Breast epithelium (tissue), 4 donors: ENCODE data around the gene PRCC. TPM values are rescaled to one million over a fixed set of nuclear protein-coding genes. Genes with fewer than 3 reads are reported as not detected.
A peak's percentile ranks its signal among the peaks of the same experiment; 100 is the strongest.

Experiments used
- DNase-seq, 2 donors: peaks; one replicate each; pipeline ENCODE4 v3.0.0-alpha.2; 2019; ENCODE audit warnings: low spot score in 2 of 2
- H3K27ac ChIP-seq, 2 donors: fragments of 200-600 bp; sonication (generic) in 1 of 2; one replicate each; pipeline ENCODE4 v1.5.1; 2016 to 2019; ENCODE audit warnings: mild to moderate bottlenecking in 1 of 2
- H3K27me3 ChIP-seq, 2 donors: fragments of 200-600 bp; sonication (generic) in 1 of 2; one replicate each; pipeline versions ENCODE4 v1.5.1 to v1.6.0; 2017 to 2019; ENCODE audit warnings: control low read depth in 1 of 2, mild to moderate bottlenecking in 1 of 2
- H3K36me3 ChIP-seq: fragments of 200-600 bp; one replicate; pipeline ENCODE4 v1.5.1; 2019
- H3K4me1 ChIP-seq, 2 donors: fragments of 200-600 bp; sonication (generic); one replicate each; pipeline ENCODE4 v1.5.1; 2016 to 2019; ENCODE audit warnings: control low read depth in 1 of 2
- H3K4me3 ChIP-seq, 3 donors: fragments of 200-600 bp; sonication (generic); 1 replicate in 2 of 3; 2 replicates in 1 of 3; pipeline ENCODE4 v1.5.1; 2016 to 2019; ENCODE audit warnings: mild to moderate bottlenecking in 3 of 3, moderate library complexity in 2 of 3
- H3K9me3 ChIP-seq, 2 donors: fragments of 200-600 bp; sonication (generic) in 1 of 2; one replicate each; pipeline ENCODE4 v1.5.1; 2016 to 2019; ENCODE audit warnings: control low read depth in 1 of 2
- CTCF ChIP-seq, 3 donors: fragments of 450-650 bp; IDR thresholded peaks; one replicate each; pipeline ENCODE4 v1.5.1; 2016 to 2017; ENCODE audit warnings: antibody characterized with exemption in 3 of 3, mild to moderate bottlenecking in 3 of 3, moderate library complexity in 3 of 3
- POLR2A ChIP-seq: fragments of 450-650 bp; IDR thresholded peaks from one replicate; pipeline ENCODE4 v1.6.1; 2016; ENCODE audit warnings: antibody characterized with exemption, mild to moderate bottlenecking, moderate library complexity
- POLR2AphosphoS5 ChIP-seq, 3 donors: sonication (generic); formaldehyde crosslinking; IDR thresholded peaks; one replicate each; pipeline ENCODE4 v1.6.1; 2017; ENCODE audit warnings: antibody characterized with exemption in 3 of 3
- intact Hi-C: fragments of 100-400 bp; cut with DNase I; formaldehyde crosslinking; loops from one replicate; pipeline ENCODE4 v1.15.1; 2023; ENCODE audit warnings: low total_unique reads
- total RNA-seq, 3 donors: library from RNA; depleted of rRNA; stranded (reverse); fragments of >200 nt; gene quantifications; one replicate each; pipeline ENCODE4 v1.1.0, GENCODE V29; 2016

The PRCC gene
- total RNA-seq, 3 donors from 2014 or later: 21.6 to 35.9 (median 24.9) TPM

- Histone ChIP-seq H3K4me1 (no peaks in the 10 kb centered on the region), H3K27ac (no peak overlapping the region), H3K9me3 (no peaks in the 10 kb centered on the region), H3K27me3 (peaks cover 0 to 46% of the 10 kb centered on the region in 2 donors), H3K4me3 (peak overlapping the region in 1 of 3 donors; percentile 0), H3K36me3 (no peaks in the 10 kb centered on the region)
- intact Hi-C loops: no loop called here
- no peak for DNase-seq
- TF ChIP-seq POLR2AphosphoS5 (IDR thresholded peaks at IDR 0.05) (no peak), CTCF (IDR thresholded peaks at IDR 0.05) (no peak), POLR2A (no peak)
Observed at GRCh38 chr1:156844638-156845037, 77.3 kb downstream of the PRCC start.

GRCh38 chr1:156845055-156845952, 78.0 kb downstream of the PRCC start:
- H3K9me3 ChIP-seq: no peaks in the 10 kb centered on the region
- intact Hi-C loops: no loop called here
- DNase-seq: no peak
- no peak overlapping the region for H3K27ac ChIP-seq
- no peaks in the 10 kb centered on the region for H3K4me1 ChIP-seq
- peaks cover 0 to 42% of the 10 kb centered on the region in 2 donors for H3K27me3 ChIP-seq
- no peaks in the 10 kb centered on the region for H3K36me3 ChIP-seq
- no peak for TF ChIP-seq POLR2A
- TF ChIP-seq POLR2AphosphoS5 (IDR thresholded peaks at IDR 0.05): no peak
- peak overlapping the region in 1 of 3 donors; percentile 0 for H3K4me3 ChIP-seq

- H3K9me3 ChIP-seq: no peaks in the 10 kb centered on the region
- no peak overlapping the region for H3K4me3 ChIP-seq
- DNase-seq: no peak
- intact Hi-C loops: no loop called here
- H3K36me3 ChIP-seq: no peaks in the 10 kb centered on the region
- H3K27me3 ChIP-seq: peaks cover 0 to 42% of the 10 kb centered on the region in 2 donors
- TF ChIP-seq CTCF (IDR thresholded peaks at IDR 0.05) (no peak), POLR2A (no peak), POLR2AphosphoS5 (IDR thresholded peaks at IDR 0.05) (no peak)
- no peaks in the 10 kb centered on the region for H3K4me1 ChIP-seq
- H3K27ac ChIP-seq: no peak overlapping the region
Observed at GRCh38 chr1:156845953-156846545, 78.7 kb downstream of the PRCC start.

GRCh38 chr1:156846643-156847042, 79.3 kb downstream of the PRCC start:
- DNase-seq: no peak
- no peaks in the 10 kb centered on the region for H3K9me3 ChIP-seq
- H3K27ac ChIP-seq: no peak overlapping the region
- no peak overlapping the region for H3K4me3 ChIP-seq
- H3K27me3 ChIP-seq: peaks cover 0 to 39% of the 10 kb centered on the region in 2 donors
- no peaks in the 10 kb centered on the region for H3K36me3 ChIP-seq
- H3K4me1 ChIP-seq: no peaks in the 10 kb centered on the region
- TF ChIP-seq CTCF (IDR thresholded peaks at IDR 0.05) (no peak), POLR2AphosphoS5 (IDR thresholded peaks at IDR 0.05) (no peak), POLR2A (no peak)
- intact Hi-C loops: no loop called here

GRCh38 chr1:156847591-156848460, 80.5 kb downstream of the PRCC start:
- DNase-seq: no peak
- Histone ChIP-seq H3K27ac (no peak overlapping the region), H3K27me3 (peaks cover 0 to 37% of the 10 kb centered on the region in 2 donors), H3K4me3 (no peak overlapping the region), H3K36me3 (no peaks in the 10 kb centered on the region), H3K4me1 (no peaks in the 10 kb centered on the region), H3K9me3 (no peaks in the 10 kb centered on the region)
- intact Hi-C loops: no loop called here
- TF ChIP-seq CTCF (IDR thresholded peaks at IDR 0.05) (no peak), POLR2AphosphoS5 (IDR thresholded peaks at IDR 0.05) (no peak)
